HG03354 (cell line): ENCODE results near the gene FKBP5.
"Not testable (repeated sequence)": the region's sequence is repeated elsewhere in the genome, so short reads cannot be mapped to it uniquely, and the experiment has no call there.

Source experiments
- ATAC-seq: cut with Tn5 transposase; IDR thresholded peaks from one replicate; pipeline ENCODE4 v1.9.1; 2021; ENCODE audit warnings: mild to moderate bottlenecking; ENCODE audit not compliant: unreplicated experiment, poor library complexity, severe bottlenecking

Gene FKBP5

DNA sequence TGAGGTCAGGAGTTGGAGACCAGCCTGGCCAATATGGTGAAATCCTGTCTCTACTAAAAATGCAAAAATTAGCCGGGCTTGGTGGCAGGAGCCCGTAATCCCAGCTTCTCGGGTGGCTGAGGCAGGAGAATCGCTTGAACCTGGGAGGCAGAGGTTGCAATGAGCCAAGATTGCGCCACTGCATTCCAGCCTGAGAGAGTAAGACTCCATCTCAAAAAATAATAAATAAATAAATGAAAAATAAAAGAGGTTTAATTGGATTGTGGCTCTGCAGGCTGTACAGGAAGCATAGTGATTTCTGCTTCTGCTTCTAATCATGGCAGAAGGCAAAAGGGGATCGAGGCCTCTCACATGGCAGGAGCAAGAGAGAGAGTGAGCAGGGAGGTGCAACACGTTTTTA is 9.7 kb upstream of the FKBP5 start:
- not testable (repeated sequence) for ATAC-seq

DNA sequence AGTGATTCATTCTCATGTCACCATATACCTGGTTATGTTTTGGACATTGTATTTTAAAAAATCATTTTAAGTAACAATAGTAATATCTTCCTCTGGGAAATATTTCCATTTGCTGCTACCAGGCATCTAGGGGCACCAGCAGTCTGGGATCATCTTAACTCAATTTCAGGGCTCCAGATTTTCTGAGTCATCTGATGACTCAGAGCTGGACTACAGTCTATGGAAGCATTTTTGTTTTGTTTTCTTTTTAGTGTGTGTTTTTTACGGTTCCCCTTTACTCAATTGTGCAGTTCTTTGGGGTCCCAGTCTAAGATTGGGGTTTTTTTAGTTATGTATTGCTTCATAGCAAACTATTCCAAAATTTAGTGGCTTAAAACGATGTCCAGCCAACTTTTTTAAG is 5.7 kb upstream of the FKBP5 start:
- ATAC-seq: no peak

DNA sequence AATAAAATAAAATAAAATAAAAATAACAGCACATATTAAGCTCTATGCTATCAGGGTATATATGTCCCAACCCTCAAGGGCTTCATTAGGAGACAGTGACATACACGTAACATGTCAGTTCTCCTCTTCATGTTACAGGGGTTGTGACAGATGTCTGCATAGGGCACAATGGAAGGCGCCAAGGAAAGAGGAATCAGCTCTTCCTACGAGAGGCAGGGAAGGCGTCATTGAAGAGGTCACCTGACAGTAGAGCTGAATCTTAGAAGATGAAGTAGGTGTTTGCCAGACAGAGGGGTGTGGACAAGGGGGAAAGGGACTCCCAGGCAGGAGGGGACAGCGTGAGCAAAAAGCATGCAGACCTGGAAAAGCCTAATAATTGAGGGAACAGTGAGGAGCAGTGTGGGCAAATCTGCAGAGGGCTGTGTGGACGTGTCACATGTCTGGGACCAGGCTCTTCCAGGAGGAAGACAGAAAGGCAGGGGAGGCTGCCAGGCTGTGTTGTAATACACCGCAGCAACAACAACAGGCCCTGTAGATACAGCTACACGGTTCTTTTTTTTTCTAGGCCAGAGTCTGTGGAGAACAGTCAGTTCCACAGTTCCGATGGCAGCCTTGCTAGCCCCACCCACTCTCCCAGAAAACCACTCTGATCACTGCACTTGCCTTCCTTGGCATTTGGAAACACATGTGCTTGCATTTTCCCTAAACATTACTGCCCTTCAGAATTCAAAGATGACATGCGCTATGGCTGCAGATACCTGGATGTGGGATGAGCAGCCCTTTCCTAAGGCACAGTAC is 2.5 kb upstream of the FKBP5 start:
- no peak for ATAC-seq

DNA sequence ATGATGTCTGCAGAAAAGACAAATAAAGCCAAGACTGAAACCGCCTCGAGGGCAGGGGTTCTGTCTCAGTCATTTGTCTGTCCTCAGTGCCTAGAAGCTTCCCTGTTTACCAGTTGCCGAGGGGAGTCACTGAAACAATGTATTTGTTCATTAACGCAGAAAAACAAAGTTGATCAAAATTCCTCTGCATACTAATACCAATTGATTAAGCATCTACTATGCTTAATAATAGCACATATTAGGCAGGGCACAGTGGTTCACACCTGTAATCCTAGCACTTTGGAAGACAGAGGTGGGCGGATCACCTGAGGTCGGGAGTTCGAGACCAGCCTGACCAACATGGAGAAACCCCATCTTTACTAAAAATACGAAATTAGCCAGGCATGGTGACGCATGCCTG is 1.8 kb upstream of the FKBP5 start:
- no peak for ATAC-seq

DNA sequence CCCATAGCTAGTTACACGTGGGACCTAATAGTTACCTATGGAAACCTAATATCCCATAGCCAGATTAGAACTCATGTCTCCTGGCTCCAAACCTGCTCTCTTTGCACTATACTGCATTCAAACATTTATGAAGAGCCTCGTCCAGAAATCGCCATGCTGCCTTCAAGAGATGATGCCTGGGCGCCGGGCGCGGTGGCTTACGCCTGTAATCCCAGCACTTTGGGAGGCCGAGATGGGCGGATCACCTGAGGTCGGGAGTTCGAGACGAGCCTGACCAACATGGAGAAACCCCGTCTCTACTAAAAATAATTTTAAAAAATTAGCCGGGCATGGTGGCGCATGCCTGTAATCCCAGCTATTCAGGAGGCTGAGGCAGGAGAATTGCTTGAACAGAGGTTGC is 1.3 kb upstream of the FKBP5 start:
- ATAC-seq: not testable (repeated sequence)

DNA sequence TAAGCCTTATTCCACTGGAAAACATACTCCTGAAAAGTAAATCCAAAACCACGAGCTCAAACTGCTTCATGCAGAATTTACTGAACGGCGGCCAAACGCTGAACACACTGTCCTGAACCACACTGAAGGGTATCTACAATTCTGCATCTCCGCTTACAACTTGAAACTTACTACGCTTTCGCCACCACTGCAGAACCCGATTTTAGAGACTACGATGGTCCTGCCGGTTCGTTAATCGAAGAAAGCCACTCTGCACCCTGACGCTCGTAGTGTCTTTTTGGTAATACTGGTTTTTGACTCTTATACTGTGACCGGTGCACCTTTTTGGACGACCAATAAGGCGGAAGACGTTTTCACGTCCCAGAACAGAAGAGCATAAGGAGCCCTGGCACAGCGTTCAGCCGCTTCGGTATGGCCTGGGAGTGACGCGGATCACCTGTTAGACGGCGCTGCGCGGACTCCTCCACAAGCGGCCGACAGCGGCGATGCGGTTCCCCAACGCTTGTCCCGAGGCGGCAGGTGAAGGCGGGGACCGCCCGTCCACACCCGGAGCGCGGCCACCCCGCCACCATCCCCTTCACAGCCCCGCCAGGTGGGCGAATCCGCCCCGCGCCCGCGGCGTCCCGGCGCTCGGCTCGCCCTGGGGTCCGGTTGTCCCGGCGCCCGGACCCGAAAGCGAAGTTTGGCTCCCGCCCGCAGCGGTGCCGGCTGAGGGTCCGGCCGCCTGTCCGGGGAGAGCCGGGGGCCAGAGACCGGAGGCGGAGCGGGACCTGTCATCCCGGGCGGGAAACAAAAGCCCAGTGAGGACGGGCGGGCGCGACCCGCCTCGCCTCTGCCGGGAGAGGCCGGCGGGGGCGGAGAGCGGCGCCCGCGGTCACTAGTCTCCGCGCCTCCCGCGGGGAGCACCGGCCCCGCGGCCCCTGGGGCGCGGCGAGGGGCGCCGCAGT is 784 bp downstream of the FKBP5 start:
- peak; percentile 51 for ATAC-seq

DNA sequence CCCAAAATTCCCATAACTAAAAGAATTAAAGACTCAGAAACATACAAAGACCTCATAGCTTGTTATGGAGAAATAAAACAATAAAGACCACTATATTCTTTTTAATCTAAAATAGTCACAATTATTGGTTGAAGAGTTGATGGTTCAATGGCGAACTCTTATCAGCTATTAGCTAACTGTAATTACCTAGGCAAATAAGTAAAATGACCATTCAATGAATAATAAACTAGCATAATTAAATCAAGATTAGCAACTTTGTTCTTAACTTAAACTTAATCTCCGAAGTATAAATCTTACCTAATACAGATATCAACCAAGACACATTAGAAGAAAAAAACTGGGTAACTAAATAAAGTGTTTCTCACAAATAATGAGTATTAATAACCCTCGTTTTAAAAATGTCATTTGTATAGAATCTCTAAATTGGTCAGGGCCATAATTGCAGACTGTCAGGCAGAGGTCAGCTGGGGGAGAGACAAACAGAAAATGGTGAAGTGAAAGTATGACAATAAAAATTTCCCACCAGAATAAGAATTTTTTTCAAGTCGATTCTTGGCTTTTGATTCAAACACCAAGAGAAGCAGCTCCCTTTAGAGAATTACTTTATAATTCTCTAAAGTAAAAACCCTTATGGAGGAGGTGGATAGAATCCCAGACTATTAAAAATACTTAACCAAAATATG is 1.7 kb downstream of the FKBP5 start:
- ATAC-seq: no peak

DNA sequence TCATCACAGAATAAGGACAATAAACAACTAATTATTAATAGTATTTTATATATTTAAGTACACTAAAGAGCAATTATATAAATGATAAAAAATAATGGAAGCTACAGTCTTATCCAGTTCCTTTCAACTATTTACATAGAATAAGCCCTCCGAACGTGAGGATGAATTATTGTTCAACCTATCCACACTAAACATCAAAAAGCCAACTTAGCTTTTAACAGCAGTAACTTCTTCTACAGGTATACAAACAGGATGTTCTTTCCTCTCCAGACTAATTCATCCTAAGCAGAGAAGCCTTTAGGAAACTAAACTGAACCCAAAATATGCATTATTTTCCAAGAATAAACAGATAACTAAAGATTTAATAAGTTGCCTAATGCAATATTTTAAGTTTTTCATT is 2.3 kb downstream of the FKBP5 start:
- no peak for ATAC-seq

DNA sequence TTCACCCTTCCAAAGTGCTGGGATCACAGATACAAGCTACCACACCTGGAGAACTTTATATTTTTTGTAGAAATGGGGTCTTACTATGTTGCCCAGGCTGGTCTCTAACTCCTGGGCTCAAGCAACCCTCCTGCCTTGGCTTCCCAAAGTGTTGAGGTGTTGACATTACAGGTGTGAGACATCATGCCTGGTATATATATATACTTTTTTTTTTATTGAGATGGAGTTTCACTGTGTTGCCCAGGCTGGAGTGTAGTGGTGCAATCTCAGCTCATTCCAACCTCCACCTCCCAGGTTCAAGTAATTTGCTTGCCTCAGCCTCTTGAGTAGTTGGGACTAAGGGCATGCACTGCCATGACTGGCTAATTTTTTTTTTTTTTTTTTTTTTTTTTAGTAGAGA is 5.4 kb downstream of the FKBP5 start:
- no peak for ATAC-seq

DNA sequence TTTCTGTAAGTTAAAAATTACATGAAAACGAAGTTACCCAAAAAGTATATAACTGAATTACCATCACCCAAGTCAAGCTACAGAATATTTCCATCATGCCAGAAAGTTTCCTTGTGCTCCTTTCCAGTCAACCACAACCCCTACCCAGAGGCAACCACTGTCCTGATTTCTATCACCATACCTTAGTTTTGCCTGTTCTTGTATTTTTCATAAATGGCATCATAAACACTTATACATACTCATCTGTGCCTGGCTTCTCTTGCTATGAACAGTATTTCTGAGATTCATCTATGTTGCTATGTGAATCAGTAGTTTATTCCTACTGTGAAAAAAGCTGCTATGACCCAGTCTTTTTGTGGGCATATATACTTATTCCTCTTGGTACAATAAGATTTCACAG is 7.4 kb downstream of the FKBP5 start:
- no peak for ATAC-seq

DNA sequence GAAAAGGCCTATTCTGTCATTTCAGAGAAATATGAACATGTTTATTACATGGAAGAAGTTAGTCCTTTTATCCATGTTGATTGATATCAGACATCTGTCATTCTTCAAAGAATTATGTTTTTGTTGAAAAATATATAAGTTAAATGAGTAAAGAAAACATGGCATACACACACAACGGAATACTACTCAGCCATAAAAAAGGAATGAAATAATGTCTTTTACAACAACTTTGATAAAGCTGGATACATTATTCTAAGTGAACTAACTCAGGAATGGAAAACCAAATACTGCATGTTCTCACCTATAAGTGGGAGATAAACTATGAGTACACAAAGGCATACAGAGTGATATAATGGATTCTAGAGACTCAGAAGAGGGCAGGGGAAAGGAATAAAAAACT is 9.3 kb downstream of the FKBP5 start:
- ATAC-seq: no peak

DNA sequence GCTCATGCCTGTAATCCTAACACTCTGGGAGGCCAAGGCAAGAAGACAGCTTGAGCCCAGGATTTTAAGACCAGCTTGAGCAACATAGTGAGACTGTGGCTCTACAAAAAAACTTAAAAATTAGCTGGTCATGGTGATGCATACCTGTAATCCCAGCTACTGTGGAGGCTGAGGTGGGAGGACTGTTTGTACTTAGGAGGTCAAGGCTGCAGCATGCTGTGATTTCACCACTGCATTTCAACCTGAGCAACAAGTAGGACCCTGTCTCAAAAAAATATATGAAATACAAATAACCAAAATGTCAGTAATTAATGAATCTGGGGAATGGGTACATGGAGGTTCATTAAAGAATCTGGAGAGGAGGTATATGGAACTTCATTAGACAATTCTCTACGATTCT is 9.9 kb downstream of the FKBP5 start:
- ATAC-seq: no peak

DNA sequence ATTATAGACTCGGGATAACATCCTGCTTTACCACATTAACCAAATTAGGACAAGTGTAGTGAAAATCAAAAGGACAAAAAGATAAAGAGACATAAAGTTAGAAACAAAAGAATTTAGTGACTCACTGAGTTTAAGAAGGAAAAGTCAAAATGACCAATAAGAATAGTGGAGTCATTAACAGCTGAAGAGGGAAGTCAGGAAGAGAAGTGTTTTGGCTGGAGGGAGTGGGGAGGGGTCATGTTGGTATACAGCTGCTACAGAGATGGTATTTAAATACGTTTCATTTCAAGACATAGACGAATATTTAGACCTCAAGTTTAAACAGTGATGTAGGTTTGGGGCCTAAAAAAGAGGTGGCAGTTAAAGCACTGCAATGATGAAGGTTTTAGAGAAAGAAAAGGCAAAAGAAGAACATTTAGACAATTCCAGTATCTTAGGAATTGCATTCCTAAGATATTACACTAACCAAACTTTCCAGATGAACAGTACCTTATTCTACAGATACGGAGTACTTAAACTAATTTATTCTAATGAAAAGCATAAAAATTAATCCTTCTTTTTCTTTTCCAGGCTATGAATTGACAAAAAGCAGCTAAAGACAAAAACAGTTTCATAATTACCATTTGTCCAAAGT is 10.6 kb downstream of the FKBP5 start:
- ATAC-seq: no peak

DNA sequence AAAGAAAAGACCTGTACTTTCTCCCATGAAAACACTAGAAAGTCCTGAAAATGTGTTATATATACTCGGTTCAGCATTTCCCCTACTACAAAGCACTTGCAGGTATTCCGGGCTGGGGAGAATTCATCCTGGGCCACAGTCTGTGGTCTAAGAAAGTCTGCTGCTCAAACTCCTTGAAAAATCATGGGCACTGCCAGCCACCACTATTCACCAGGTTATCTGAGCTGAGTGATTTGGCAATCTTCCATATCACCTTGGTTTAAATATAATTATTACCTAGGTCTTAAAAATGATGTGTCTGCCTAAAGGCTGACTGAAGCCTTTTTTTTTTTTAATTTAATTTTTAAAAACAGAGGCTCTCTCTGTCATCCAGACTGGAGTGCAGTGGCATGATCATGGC is 11.3 kb downstream of the FKBP5 start:
- ATAC-seq: no peak

DNA sequence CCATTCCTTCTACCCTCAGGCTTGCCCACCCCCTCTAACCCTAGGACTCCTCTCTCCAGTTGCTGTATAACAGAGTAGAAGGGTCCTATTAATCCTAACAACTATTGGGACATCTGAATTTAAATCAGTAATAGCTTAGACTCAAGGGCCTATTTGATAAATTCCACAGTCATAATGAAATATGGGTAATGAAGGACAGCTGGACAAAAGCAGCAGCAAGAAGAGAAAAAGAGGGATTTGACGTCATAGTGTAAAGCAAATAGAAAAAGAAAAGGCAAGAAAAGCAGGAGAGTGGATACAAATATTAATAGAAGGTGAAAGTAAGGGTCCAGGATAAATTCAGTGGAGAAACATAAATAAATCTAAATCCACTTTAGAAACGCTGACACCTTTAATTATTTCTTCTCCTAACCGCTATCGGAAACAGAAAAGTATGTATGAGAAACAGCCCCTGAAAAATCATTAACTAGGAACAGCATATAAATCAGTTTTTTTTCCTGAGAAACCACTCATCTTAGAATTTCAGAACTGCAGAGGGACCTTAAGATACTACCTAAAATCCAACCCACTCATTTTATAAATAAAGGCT is 12.8 kb downstream of the FKBP5 start:
- no peak for ATAC-seq

DNA sequence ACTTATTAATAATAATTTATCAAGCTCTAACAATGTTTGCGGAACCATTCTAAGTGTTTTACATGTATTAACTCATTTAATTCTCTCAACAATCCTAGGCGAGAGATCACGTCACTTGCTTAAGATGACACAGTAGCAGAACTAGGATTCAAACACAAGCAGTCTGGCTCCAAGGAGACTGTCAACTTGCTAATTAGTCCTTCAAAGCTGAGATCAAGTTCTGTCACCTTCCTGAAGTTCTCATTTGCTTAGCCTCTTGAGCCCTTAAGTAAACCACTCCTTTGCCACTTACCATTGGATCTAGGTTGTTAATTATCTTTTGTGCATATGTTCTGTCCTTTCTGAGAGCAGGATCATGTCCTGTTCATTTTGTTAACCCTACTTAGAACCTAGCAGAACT is 14.1 kb downstream of the FKBP5 start:
- no peak for ATAC-seq

DNA sequence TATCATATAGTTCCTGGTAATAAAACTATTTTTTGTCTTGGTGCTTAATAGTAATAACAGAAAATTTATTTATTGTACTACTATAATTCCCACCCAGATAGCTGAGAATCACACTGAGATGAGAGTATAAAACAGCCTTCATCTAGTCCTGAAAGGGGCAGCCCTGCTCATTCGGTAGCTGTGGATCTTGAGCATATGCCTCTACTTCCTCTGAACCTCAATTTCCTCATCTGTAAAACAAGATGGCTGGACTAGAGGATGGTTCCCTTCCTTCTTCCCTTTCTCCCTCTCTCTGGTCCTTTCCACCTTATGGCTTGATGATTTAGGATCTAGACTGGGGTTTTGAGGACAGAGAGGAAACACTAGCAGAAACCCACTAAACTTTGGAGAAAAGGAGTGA is 15.0 kb downstream of the FKBP5 start:
- ATAC-seq: no peak

DNA sequence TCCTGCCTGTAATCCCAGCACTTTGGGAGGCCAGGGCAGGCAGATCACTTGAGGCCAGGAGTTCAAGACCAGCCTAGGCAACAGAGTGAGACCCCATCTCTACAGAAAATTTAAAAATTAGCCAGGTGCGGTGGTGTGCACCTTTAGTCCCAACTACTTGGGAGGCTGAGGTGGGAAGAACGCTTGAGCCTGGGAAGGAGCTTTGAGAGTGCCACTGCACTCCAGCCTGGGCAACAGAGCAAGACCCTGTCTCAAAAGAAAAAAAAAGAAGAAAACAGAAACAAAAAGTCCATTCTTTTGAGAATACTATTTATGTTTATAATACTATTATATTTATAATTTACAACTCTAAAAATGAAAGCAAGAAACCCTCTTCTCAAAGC is 15.4 kb downstream of the FKBP5 start:
- ATAC-seq: not testable (repeated sequence)

DNA sequence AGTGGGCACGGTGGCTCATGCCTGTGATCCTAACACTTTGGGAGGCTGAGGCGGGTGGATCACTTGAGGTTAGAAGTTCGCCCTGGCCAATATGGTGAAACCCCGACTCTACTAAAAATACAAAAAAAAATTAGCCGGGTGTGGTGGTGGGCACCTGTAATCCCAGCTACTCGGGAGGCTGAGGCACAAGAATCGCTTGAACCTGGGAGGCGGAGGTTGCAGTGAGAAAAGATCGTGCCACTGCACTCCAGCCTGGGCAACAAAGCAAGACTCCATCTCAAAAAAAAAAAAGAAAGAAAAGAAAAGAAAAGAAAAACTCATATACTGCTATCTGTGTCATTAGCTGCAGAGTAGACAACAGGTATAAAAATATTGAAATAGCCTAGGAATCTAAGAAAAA is 18.3 kb downstream of the FKBP5 start:
- ATAC-seq: not testable (repeated sequence)
